Sigmoid colon (tissue), 7 donors: ENCODE data around the gene KISS1. TPM values are rescaled to one million over a fixed set of nuclear protein-coding genes. Genes with fewer than 3 reads are reported as not detected.
"Not testable (repeated sequence)": the region's sequence is repeated elsewhere in the genome, so short reads cannot be mapped to it uniquely, and the experiment has no call there.

Source experiments
- DNase-seq: peaks from one replicate; pipeline ENCODE4 v3.0.0-alpha.2; 2019
- H3K27ac ChIP-seq, 4 donors: fragments of 200-600 bp; sonication (generic); one replicate each; pipeline ENCODE4 v1.5.1; 2016 to 2019; ENCODE audit warnings: mild to moderate bottlenecking in 1 of 4
- H3K27me3 ChIP-seq, 3 donors: fragments of 200-600 bp; sonication (generic); one replicate each; pipeline ENCODE4 v1.5.1; 2019; ENCODE audit warnings: mild to moderate bottlenecking in 1 of 3
- H3K36me3 ChIP-seq, 4 donors: fragments of 200-600 bp; sonication (generic); one replicate each; pipeline ENCODE4 v1.5.1; 2016 to 2019
- H3K4me1 ChIP-seq, 4 donors: fragments of 200-600 bp; sonication (generic); one replicate each; pipeline ENCODE4 v1.5.1; 2017 to 2019
- H3K4me3 ChIP-seq, 4 donors: fragments of 200-600 bp; sonication (generic); one replicate each; pipeline ENCODE4 v1.5.1; 2017 to 2019; ENCODE audit warnings: mild to moderate bottlenecking in 2 of 4, moderate library complexity in 1 of 4
- H3K9me3 ChIP-seq, 4 donors: fragments of 200-600 bp in 3 of 4; sonication (generic) in 3 of 4; one replicate each; pipeline versions ENCODE4 v1.5.1 to v1.6.1; 2013 to 2019
- CTCF ChIP-seq, 4 experiments: fragments of 450-650 bp in 3 of 4; fragments of 200-600 bp in 1 of 4; IDR thresholded peaks; one replicate each; pipeline ENCODE4 v1.5.1; 2016 to 2019; ENCODE audit warnings: antibody characterized with exemption in 4 of 4, mild to moderate bottlenecking in 3 of 4, moderate library complexity in 2 of 4
- EP300 ChIP-seq, 4 donors: sonication (generic); formaldehyde crosslinking; IDR thresholded peaks; one replicate each; pipeline ENCODE4 v1.6.1; 2017; ENCODE audit warnings: antibody characterized with exemption in 4 of 4
- POLR2A ChIP-seq, 2 donors: fragments of 450-650 bp; IDR thresholded peaks; one replicate each; pipeline ENCODE4 v1.6.1; 2016; ENCODE audit warnings: antibody characterized with exemption in 2 of 2, mild to moderate bottlenecking in 2 of 2, moderate library complexity in 2 of 2
- POLR2AphosphoS5 ChIP-seq, 4 donors: sonication (generic); formaldehyde crosslinking; IDR thresholded peaks; one replicate each; pipeline ENCODE4 v1.6.1; 2017; ENCODE audit warnings: antibody characterized with exemption in 4 of 4
- WGBS, 2 donors: extraction: QIAGEN DNeasy Blood & Tissue Kit; methylation state at CpG; one replicate each; pipeline ENCODE4 v1.1.7; 2013; 5-methylcytosine and 5-hydroxymethylcytosine counted together
- intact Hi-C: fragments of 100-400 bp; cut with DNase I; formaldehyde crosslinking; loops from one replicate; pipeline ENCODE4 v1.15.1; 2023
- polyA plus RNA-seq, 3 donors: library from polyadenylated mRNA; stranded (reverse); fragments of 200-250 nt; gene quantifications; one replicate each; pipeline ENCODE4 v1.2.3, GENCODE V29; 2013
- total RNA-seq, 4 donors: library from RNA; depleted of rRNA; stranded (reverse); fragments of >200 nt; gene quantifications; one replicate each; pipeline ENCODE4 v1.1.0, GENCODE V29; 2016
- donor health status: healthy with polysubstance abuse.
- donor health status: Bipolar disorder and iron deficiency.
- donor health status: healthy.

The KISS1 gene
- total and polyA plus RNA-seq, 7 donors: 1.2 TPM; not detected in 6

GRCh38 chr1:204240233-204240632, 43.9 kb upstream of the KISS1 start:
- Histone ChIP-seq H3K4me3 (no peak overlapping the region), H3K4me1 (no peaks in the 10 kb centered on the region), H3K36me3 (no peaks in the 10 kb centered on the region), H3K9me3 (no peaks in the 10 kb centered on the region), H3K27ac (no peak overlapping the region), H3K27me3 (no peaks in the 10 kb centered on the region)
- WGBS, 2 donors: 79 to 81% methylated on average over 1 of the region's 1 CpG
- TF ChIP-seq EP300 (IDR thresholded peaks at IDR 0.05) (no peak), CTCF (IDR thresholded peaks at IDR 0.05) (no peak), POLR2A (IDR thresholded peaks at IDR 0.05) (no peak), POLR2AphosphoS5 (IDR thresholded peaks at IDR 0.05) (no peak)
- intact Hi-C loops: no loop called here
- no peak for DNase-seq

- 84 to 87% methylated on average over 3 of the region's 3 CpGs for WGBS, 2 donors
- H3K27ac ChIP-seq, intact Hi-C loops, H3K36me3 ChIP-seq, H3K4me3 ChIP-seq, H3K27me3 ChIP-seq, H3K4me1 ChIP-seq, H3K9me3 ChIP-seq, DNase-seq: not testable (repeated sequence)
Observed at GRCh38 chr1:204239401-204239800, 43.1 kb upstream of the KISS1 start.

GRCh38 chr1:204238520-204238919, 42.2 kb upstream of the KISS1 start:
- H3K4me1 ChIP-seq, H3K27me3 ChIP-seq, H3K4me3 ChIP-seq, intact Hi-C loops, H3K9me3 ChIP-seq, H3K36me3 ChIP-seq, H3K27ac ChIP-seq, DNase-seq: not testable (repeated sequence)
- WGBS, 2 donors: 85 to 91% methylated on average over 2 of the region's 2 CpGs

- H3K4me1 ChIP-seq, H3K9me3 ChIP-seq, intact Hi-C loops, H3K27me3 ChIP-seq, H3K27ac ChIP-seq, H3K36me3 ChIP-seq, H3K4me3 ChIP-seq, DNase-seq: not testable (repeated sequence)
- 99 to 100% methylated on average over 1 of the region's 1 CpG for WGBS, 2 donors
Observed at GRCh38 chr1:204237515-204237914, 41.2 kb upstream of the KISS1 start.

GRCh38 chr1:204232526-204232925, 36.2 kb upstream of the KISS1 start:
- Histone ChIP-seq H3K27me3 (no peaks in the 10 kb centered on the region), H3K4me1 (no peaks in the 10 kb centered on the region), H3K9me3 (no peaks in the 10 kb centered on the region), H3K27ac (no peak overlapping the region), H3K4me3 (no peak overlapping the region), H3K36me3 (no peaks in the 10 kb centered on the region)
- TF ChIP-seq POLR2A (IDR thresholded peaks at IDR 0.05): no peak
- intact Hi-C loops: no loop called here
- no peak for DNase-seq

GRCh38 chr1:204230211-204230610, 33.9 kb upstream of the KISS1 start:
- no peak for DNase-seq
- H3K27me3 ChIP-seq: no peaks in the 10 kb centered on the region
- no peak overlapping the region for H3K27ac ChIP-seq
- H3K4me3 ChIP-seq: no peak overlapping the region
- no peaks in the 10 kb centered on the region for H3K36me3 ChIP-seq
- 92 to 95% methylated on average over 14 of the region's 14 CpGs for WGBS, 2 donors
- intact Hi-C loops: no loop called here
- no peaks in the 10 kb centered on the region for H3K9me3 ChIP-seq
- TF ChIP-seq POLR2A (IDR thresholded peaks at IDR 0.05) (no peak), CTCF (IDR thresholded peaks at IDR 0.05) (no peak), POLR2AphosphoS5 (IDR thresholded peaks at IDR 0.05) (no peak)
- H3K4me1 ChIP-seq: no peaks in the 10 kb centered on the region

GRCh38 chr1:204228896-204229295, 32.6 kb upstream of the KISS1 start:
- Histone ChIP-seq H3K36me3 (no peaks in the 10 kb centered on the region), H3K27ac (no peak overlapping the region), H3K4me3 (no peak overlapping the region), H3K9me3 (no peaks in the 10 kb centered on the region), H3K27me3 (no peaks in the 10 kb centered on the region), H3K4me1 (no peaks in the 10 kb centered on the region)
- TF ChIP-seq POLR2AphosphoS5 (IDR thresholded peaks at IDR 0.05) (no peak), CTCF (IDR thresholded peaks at IDR 0.05) (no peak), POLR2A (IDR thresholded peaks at IDR 0.05) (no peak), EP300 (IDR thresholded peaks at IDR 0.05) (no peak)
- DNase-seq: no peak
- WGBS, 2 donors: 96 to 97% methylated on average over 13 of the region's 13 CpGs
- intact Hi-C loops: no loop called here
